ENCODE results near the gene SLC35B1.

Gene SLC35B1

GRCh38 chr17:49717371-49717861 lies 9.7 kb upstream of the SLC35B1 start:
- H3K9ac ChIP-seq (ENCODE audit: low read length): no peak overlapping the region
- no peak for TF ChIP-seq EZH2 (IDR thresholded peaks at IDR 0.05; ENCODE audit: borderline replicate concordance, low read length)
- no peak for TF ChIP-seq CTCF (IDR thresholded peaks at IDR 0.05; ENCODE audit: low read length)

GRCh38 chr17:49716668-49717364 lies 9.1 kb upstream of the SLC35B1 start:
- peaks cover 98% of the 10 kb centered on the region for H3K36me3 ChIP-seq (ENCODE audit: insufficient read depth, low read length)
- no peaks in the 10 kb centered on the region for H3K9me2 ChIP-seq (ENCODE audit: low read depth, low read length)
- no peak for TF ChIP-seq EZH2 (IDR thresholded peaks at IDR 0.05; ENCODE audit: borderline replicate concordance, low read length)
- no peak overlapping the region for H3K4me3 ChIP-seq (ENCODE audit: low read depth, low read length, poor library complexity, severe bottlenecking)
- no peak overlapping the region for H3K4me2 ChIP-seq (ENCODE audit: low read length)
- H3K27ac ChIP-seq (ENCODE audit: low read depth, low read length, poor library complexity, severe bottlenecking): no peak overlapping the region
- no peak overlapping the region for H3K9ac ChIP-seq (ENCODE audit: low read length)
- H3K27me3 ChIP-seq (ENCODE audit: insufficient read depth, low read length): no peaks in the 10 kb centered on the region
- H3K4me1 ChIP-seq (ENCODE audit: insufficient read depth, low read length, severe bottlenecking): no peaks in the 10 kb centered on the region
- no peaks in the 10 kb centered on the region for H3K9me3 ChIP-seq (ENCODE audit: low read length)
- no peak overlapping the region for H2AFZ ChIP-seq (ENCODE audit: low read length)
- H3F3A ChIP-seq (ENCODE audit: insufficient read depth, low read length): no peaks in the 10 kb centered on the region
- no peaks in the 10 kb centered on the region for H4K20me1 ChIP-seq (ENCODE audit: insufficient read depth, low read length)
- H3K79me2 ChIP-seq (ENCODE audit: insufficient read depth, low read length): no peaks in the 10 kb centered on the region

More at GRCh38 chr17:49717371-49717861, 9.7 kb upstream of the SLC35B1 start:
- Histone ChIP-seq H3K4me2 (ENCODE audit: low read length) (no peak overlapping the region), H3K79me2 (ENCODE audit: insufficient read depth, low read length) (no peaks in the 10 kb centered on the region), H4K20me1 (ENCODE audit: insufficient read depth, low read length) (no peaks in the 10 kb centered on the region), H3K4me1 (ENCODE audit: insufficient read depth, low read length, severe bottlenecking) (no peaks in the 10 kb centered on the region), H2AFZ (ENCODE audit: low read length) (no peak overlapping the region), H3K27ac (ENCODE audit: low read depth, low read length, poor library complexity, severe bottlenecking) (no peak overlapping the region), H3K27me3 (ENCODE audit: insufficient read depth, low read length) (no peaks in the 10 kb centered on the region), H3K9me3 (ENCODE audit: low read length) (no peaks in the 10 kb centered on the region), H3K36me3 (ENCODE audit: insufficient read depth, low read length) (peaks cover 98% of the 10 kb centered on the region), H3K9me2 (ENCODE audit: low read depth, low read length) (no peaks in the 10 kb centered on the region), H3F3A (ENCODE audit: insufficient read depth, low read length) (no peaks in the 10 kb centered on the region), H3K4me3 (ENCODE audit: low read depth, low read length, poor library complexity, severe bottlenecking) (no peak overlapping the region)

GRCh38 chr17:49715717-49716279 lies 8.0 kb upstream of the SLC35B1 start:
- Histone ChIP-seq H3K4me2 (ENCODE audit: low read length) (no peak overlapping the region), H3K4me3 (ENCODE audit: low read depth, low read length, poor library complexity, severe bottlenecking) (no peak overlapping the region), H3K9me3 (ENCODE audit: low read length) (no peaks in the 10 kb centered on the region), H3K27ac (ENCODE audit: low read depth, low read length, poor library complexity, severe bottlenecking) (peak overlapping the region; percentile 4), H3F3A (ENCODE audit: insufficient read depth, low read length) (no peaks in the 10 kb centered on the region), H3K79me2 (ENCODE audit: insufficient read depth, low read length) (no peaks in the 10 kb centered on the region), H4K20me1 (ENCODE audit: insufficient read depth, low read length) (no peaks in the 10 kb centered on the region), H2AFZ (ENCODE audit: low read length) (no peak overlapping the region), H3K9me2 (ENCODE audit: low read depth, low read length) (no peaks in the 10 kb centered on the region), H3K4me1 (ENCODE audit: insufficient read depth, low read length, severe bottlenecking) (no peaks in the 10 kb centered on the region), H3K36me3 (ENCODE audit: insufficient read depth, low read length) (peaks cover 97% of the 10 kb centered on the region), H3K9ac (ENCODE audit: low read length) (no peak overlapping the region), H3K27me3 (ENCODE audit: insufficient read depth, low read length) (no peaks in the 10 kb centered on the region)
- TF ChIP-seq CTCF (IDR thresholded peaks at IDR 0.05; ENCODE audit: low read length): no peak
- TF ChIP-seq EZH2 (IDR thresholded peaks at IDR 0.05; ENCODE audit: borderline replicate concordance, low read length): no peak
